ENCODE measurements around the gene LRRC47.
A peak's percentile ranks its signal among the peaks of the same experiment; 100 is the strongest.
"Not testable (repeated sequence)": the region's sequence is repeated elsewhere in the genome, so short reads cannot be mapped to it uniquely, and the experiment has no call there.

Gene LRRC47

GRCh38 chr1:3814771-3815561 is 18.7 kb upstream of the LRRC47 start:
- DNase-seq (ENCODE audit: low spot score): no peak

- DNase-seq (ENCODE audit: low spot score): no peak
Measured at GRCh38 chr1:3814065-3814464, 17.8 kb upstream of the LRRC47 start.

- DNase-seq (ENCODE audit: low spot score): no peak
Measured at GRCh38 chr1:3811595-3811911, 15.3 kb upstream of the LRRC47 start.

- not testable (repeated sequence) for DNase-seq (ENCODE audit: low spot score)
Measured at GRCh38 chr1:3810149-3810761, 14.0 kb upstream of the LRRC47 start.

GRCh38 chr1:3809680-3810079 is 13.4 kb upstream of the LRRC47 start:
- no peak for DNase-seq (ENCODE audit: low spot score)

- no peak for DNase-seq (ENCODE audit: low spot score)
Measured at GRCh38 chr1:3807769-3808168, 11.5 kb upstream of the LRRC47 start.

GRCh38 chr1:3805038-3805437 is 8.7 kb upstream of the LRRC47 start:
- DNase-seq (ENCODE audit: low spot score): no peak

GRCh38 chr1:3804627-3804944 is 8.3 kb upstream of the LRRC47 start:
- DNase-seq (ENCODE audit: low spot score): not testable (repeated sequence)

GRCh38 chr1:3803905-3804626 is 7.8 kb upstream of the LRRC47 start:
- no peak for DNase-seq (ENCODE audit: low spot score)

- DNase-seq (ENCODE audit: low spot score): not testable (repeated sequence)
Measured at GRCh38 chr1:3800795-3801194, 4.5 kb upstream of the LRRC47 start.

- peak; percentile 68 for DNase-seq (ENCODE audit: low spot score)
Measured at GRCh38 chr1:3799976-3800685, 3.8 kb upstream of the LRRC47 start.

GRCh38 chr1:3795453-3796214 is 664 bp downstream of the LRRC47 start:
- DNase-seq (ENCODE audit: low spot score): no peak

GRCh38 chr1:3790952-3791351 is 5.3 kb downstream of the LRRC47 start:
- DNase-seq (ENCODE audit: low spot score): no peak

- DNase-seq (ENCODE audit: low spot score): no peak
Measured at GRCh38 chr1:3790500-3790923, 5.8 kb downstream of the LRRC47 start.

- DNase-seq (ENCODE audit: low spot score): no peak
Measured at GRCh38 chr1:3789421-3790300, 6.6 kb downstream of the LRRC47 start.

- DNase-seq (ENCODE audit: low spot score): peak; percentile 64
Measured at GRCh38 chr1:3788756-3789420, 7.4 kb downstream of the LRRC47 start.

- DNase-seq (ENCODE audit: low spot score): no peak
Measured at GRCh38 chr1:3787745-3788605, 8.3 kb downstream of the LRRC47 start.

GRCh38 chr1:3787349-3787715 is 9.0 kb downstream of the LRRC47 start:
- no peak for DNase-seq (ENCODE audit: low spot score)

Measured in cerebellar cortex (tissue), 1 donor.